NCI-H146 (cell line): ENCODE measurements around the gene ADAP1.
"Not testable (repeated sequence)": the region's sequence is repeated elsewhere in the genome, so short reads cannot be mapped to it uniquely, and the experiment has no call there.

Source experiments
- DNase-seq: peaks from one replicate; lab custom pipeline; 2025; lab: John Stamatoyannopoulos, UW

Gene ADAP1

GRCh38 chr7:959271-959670 is 4.8 kb upstream of the ADAP1 start:
- peak; percentile 66 for DNase-seq

- DNase-seq: no peak
Measured at GRCh38 chr7:958221-959200, 4.0 kb upstream of the ADAP1 start.

GRCh38 chr7:957418-958220 is 3.1 kb upstream of the ADAP1 start:
- no peak for DNase-seq

- DNase-seq: no peak
Measured at GRCh38 chr7:956031-956430, 1.6 kb upstream of the ADAP1 start.

- DNase-seq: peak; percentile 42
Measured at GRCh38 chr7:953547-954327, 743 bp downstream of the ADAP1 start.

GRCh38 chr7:952548-953441 is 1.7 kb downstream of the ADAP1 start:
- DNase-seq: no peak

GRCh38 chr7:951881-952547 is 2.5 kb downstream of the ADAP1 start:
- no peak for DNase-seq

- no peak for DNase-seq
Measured at GRCh38 chr7:949021-949934, 5.2 kb downstream of the ADAP1 start.

- DNase-seq: no peak
Measured at GRCh38 chr7:947391-948210, 6.9 kb downstream of the ADAP1 start.

GRCh38 chr7:946256-946996 is 8.1 kb downstream of the ADAP1 start:
- DNase-seq: no peak

GRCh38 chr7:945556-946255 is 8.8 kb downstream of the ADAP1 start:
- peak; percentile 65 for DNase-seq

GRCh38 chr7:945147-945555 is 9.3 kb downstream of the ADAP1 start:
- DNase-seq: no peak

GRCh38 chr7:944744-945143 is 9.7 kb downstream of the ADAP1 start:
- DNase-seq: no peak

GRCh38 chr7:943793-944192 is 10.7 kb downstream of the ADAP1 start:
- DNase-seq: not testable (repeated sequence)

GRCh38 chr7:940599-941408 is 13.7 kb downstream of the ADAP1 start:
- DNase-seq: no peak

GRCh38 chr7:939843-940242 is 14.6 kb downstream of the ADAP1 start:
- no peak for DNase-seq
